WTC11 (cell line): ENCODE measurements around the gene MRPL11.

ENCODE experiments used
- ATF3 ChIP-seq: sonication (generic); formaldehyde crosslinking; conservative IDR thresholded peaks from 2 replicates; pipeline ENCODE4 v1.8.1; 2022; ENCODE audit warnings: mild to moderate bottlenecking, missing genetic modification reagents
- CREM ChIP-seq: sonication (generic); formaldehyde crosslinking; IDR thresholded peaks from 2 replicates; pipeline ENCODE4 v1.8.1; 2022; ENCODE audit warnings: mild to moderate bottlenecking, missing genetic modification reagents, moderate library complexity
- CTCF ChIP-seq: fragments of 200-600 bp; IDR thresholded peaks from 2 replicates; pipeline ENCODE4 v1.8.0; 2022; ENCODE audit warnings: antibody characterized with exemption
- NFYB ChIP-seq: sonication (generic); formaldehyde crosslinking; conservative IDR thresholded peaks from 2 replicates; pipeline ENCODE4 v1.8.0; 2022; ENCODE audit warnings: low read depth, missing genetic modification reagents
- NR2C2 ChIP-seq: sonication (generic); formaldehyde crosslinking; IDR thresholded peaks from 2 replicates; pipeline ENCODE4 v1.8.0; 2022; ENCODE audit warnings: mild to moderate bottlenecking, missing genetic modification reagents
- NR3C1 ChIP-seq: sonication (generic); formaldehyde crosslinking; conservative IDR thresholded peaks from 2 replicates; pipeline ENCODE4 v1.8.1; 2023; ENCODE audit warnings: low read depth, mild to moderate bottlenecking, missing genetic modification reagents
- TF ChIP-seq, protein P1 (sequence below): sonication (generic); formaldehyde crosslinking; IDR thresholded peaks from 2 replicates; pipeline ENCODE4 v1.8.1; 2023; ENCODE audit warnings: mild to moderate bottlenecking, missing genetic modification reagents, moderate library complexity
- TF ChIP-seq, protein P2 (sequence below): sonication (generic); formaldehyde crosslinking; IDR thresholded peaks from 2 replicates; pipeline ENCODE4 v1.8.0; 2022; ENCODE audit warnings: mild to moderate bottlenecking, missing genetic modification reagents

- TF ChIP-seq NR3C1 (no peak), CTCF (no peak), NR2C2 (CRISPR knock-in tag) (no peak), ATF3 (CRISPR knock-in tag) (no peak), NFYB (CRISPR knock-in tag) (no peak), CREM (no peak)
- TF ChIP-seq, protein P1, sequence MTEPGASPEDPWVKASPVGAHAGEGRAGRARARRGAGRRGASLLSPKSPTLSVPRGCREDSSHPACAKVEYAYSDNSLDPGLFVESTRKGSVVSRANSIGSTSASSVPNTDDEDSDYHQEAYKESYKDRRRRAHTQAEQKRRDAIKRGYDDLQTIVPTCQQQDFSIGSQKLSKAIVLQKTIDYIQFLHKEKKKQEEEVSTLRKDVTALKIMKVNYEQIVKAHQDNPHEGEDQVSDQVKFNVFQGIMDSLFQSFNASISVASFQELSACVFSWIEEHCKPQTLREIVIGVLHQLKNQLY: no peak
- TF ChIP-seq, protein P2, sequence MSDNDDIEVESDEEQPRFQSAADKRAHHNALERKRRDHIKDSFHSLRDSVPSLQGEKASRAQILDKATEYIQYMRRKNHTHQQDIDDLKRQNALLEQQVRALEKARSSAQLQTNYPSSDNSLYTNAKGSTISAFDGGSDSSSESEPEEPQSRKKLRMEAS (CRISPR knock-in tag): no peak
Measured at GRCh38 chr11:66413167-66413566, 25.5 kb downstream of the MRPL11 start.
